HG03442 (cell line): Measurements from ENCODE around the gene DAB1.

Source experiments
- ATAC-seq: cut with Tn5 transposase; IDR thresholded peaks from one replicate; pipeline ENCODE4 v1.9.1; 2021; ENCODE audit warnings: mild to moderate bottlenecking, moderate library complexity; ENCODE audit not compliant: unreplicated experiment

Gene DAB1

GRCh38 chr1:56995414-56996100, 428.3 kb downstream of the DAB1 start:
- ATAC-seq = no peak

- no peak for ATAC-seq
Observed at GRCh38 chr1:56993475-56993874, 430.4 kb downstream of the DAB1 start.

- no peak for ATAC-seq
Observed at GRCh38 chr1:56992318-56993125, 431.3 kb downstream of the DAB1 start.

- ATAC-seq = no peak
Observed at GRCh38 chr1:56991576-56991975, 432.3 kb downstream of the DAB1 start.

GRCh38 chr1:56986397-56986796, 437.5 kb downstream of the DAB1 start:
- ATAC-seq = no peak

- no peak for ATAC-seq
Observed at GRCh38 chr1:56985857-56986256, 438.0 kb downstream of the DAB1 start.

- no peak for ATAC-seq
Observed at GRCh38 chr1:56983484-56983883, 440.4 kb downstream of the DAB1 start.

- ATAC-seq = no peak
Observed at GRCh38 chr1:56979986-56980755, 443.7 kb downstream of the DAB1 start.

- no peak for ATAC-seq
Observed at GRCh38 chr1:56978819-56979218, 445.0 kb downstream of the DAB1 start.

GRCh38 chr1:56977910-56978309, 445.9 kb downstream of the DAB1 start:
- ATAC-seq = no peak

GRCh38 chr1:56975446-56975845, 448.4 kb downstream of the DAB1 start:
- no peak for ATAC-seq

- no peak for ATAC-seq
Observed at GRCh38 chr1:56973923-56974742, 449.7 kb downstream of the DAB1 start.

GRCh38 chr1:56972976-56973375, 450.9 kb downstream of the DAB1 start:
- ATAC-seq = no peak

- no peak for ATAC-seq
Observed at GRCh38 chr1:56970280-56970679, 453.6 kb downstream of the DAB1 start.

- no peak for ATAC-seq
Observed at GRCh38 chr1:56968878-56969495, 454.9 kb downstream of the DAB1 start.

- ATAC-seq = no peak
Observed at GRCh38 chr1:56967900-56968832, 455.7 kb downstream of the DAB1 start.

GRCh38 chr1:56967355-56967754, 456.5 kb downstream of the DAB1 start:
- no peak for ATAC-seq

- ATAC-seq = no peak
Observed at GRCh38 chr1:56966698-56966999, 457.2 kb downstream of the DAB1 start.

- no peak for ATAC-seq
Observed at GRCh38 chr1:56965916-56966697, 457.8 kb downstream of the DAB1 start, which contains the start of gene C8B. TSS of gene C8B (minus strand) at chr1:56966015. CDS start at chr1:56965948, 67 bp downstream.
